GM11168 (cell line): ENCODE data around the gene PTBP1.
"Not testable (repeated sequence)": the region's sequence is repeated elsewhere in the genome, so short reads cannot be mapped to it uniquely, and the experiment has no call there.

Source experiments
- in situ Hi-C: fragments of 300-500 bp; cut with MboI; formaldehyde crosslinking; loops from one replicate; pipeline ENCODE4 v1.12.0; 2022; ENCODE audit warnings: low sequenced_read_pairs; ENCODE audit not compliant: unreplicated experiment

PTBP1 gene

GRCh38 chr19:807627-808422 is 10.6 kb downstream of the PTBP1 start:
- in situ Hi-C loops: no loop called here

GRCh38 chr19:808423-808775 is 11.1 kb downstream of the PTBP1 start:
- in situ Hi-C loops: no loop called here

GRCh38 chr19:810077-810855 is 13.0 kb downstream of the PTBP1 start:
- in situ Hi-C loops: no loop called here

- in situ Hi-C loops: no loop called here
These were observed 13.7 kb downstream of the PTBP1 start for GRCh38 chr19:810883-811489.

- in situ Hi-C loops: no loop called here
These were observed 14.3 kb downstream of the PTBP1 start for GRCh38 chr19:811506-812048.

GRCh38 chr19:812049-812746 is 14.9 kb downstream of the PTBP1 start:
- in situ Hi-C loops: no loop called here

GRCh38 chr19:812747-813218 is 15.5 kb downstream of the PTBP1 start:
- in situ Hi-C loops: no loop called here

GRCh38 chr19:813219-814151 is 16.2 kb downstream of the PTBP1 start:
- in situ Hi-C loops: no loop called here

- in situ Hi-C loops: no loop called here
These were observed 17.2 kb downstream of the PTBP1 start for GRCh38 chr19:814152-815078.

GRCh38 chr19:815079-815774 is 18.0 kb downstream of the PTBP1 start:
- in situ Hi-C loops: no loop called here

- in situ Hi-C loops: no loop called here
These were observed 18.7 kb downstream of the PTBP1 start for GRCh38 chr19:815775-816499.

- in situ Hi-C loops: no loop called here
These were observed 19.2 kb downstream of the PTBP1 start for GRCh38 chr19:816500-816857.

GRCh38 chr19:820212-820611 is 23.0 kb downstream of the PTBP1 start:
- in situ Hi-C loops: not testable (repeated sequence)

GRCh38 chr19:821231-821824 is 24.1 kb downstream of the PTBP1 start:
- in situ Hi-C loops: no loop called here

- in situ Hi-C loops: no loop called here
These were observed 24.7 kb downstream of the PTBP1 start, which contains the start of gene PLPPR3 for GRCh38 chr19:821825-822503. TSS of gene PLPPR3 (minus strand) at chr19:821955. CDS start at chr19:821559, 396 bp downstream.

GRCh38 chr19:823565-824121 is 26.4 kb downstream of the PTBP1 start:
- in situ Hi-C loops: no loop called here
